Natural killer cell (primary cell): ENCODE data around the gene XXYLT1. TPM values are rescaled to one million over a fixed set of nuclear protein-coding genes. Genes with fewer than 3 reads are reported as not detected.

Experiments
- ATAC-seq, 3 donors: fragments of 150-1000 bp in 2 of 3; fragments of 200-7000 bp in 1 of 3; cut with Tn5 transposase; 1 replicate in 1 of 3; 2 replicates in 2 of 3; pipeline ENCODE4 v1.10.0; 2021; ENCODE audit warnings: mild to moderate bottlenecking in 2 of 3, moderate library complexity in 2 of 3
- DNase-seq, 2 donors: peaks; one replicate each; pipeline versions ENCODE4 v3.0.0 to v3.0.0-alpha.2; 2013 to 2021; ENCODE audit warnings: mixed read lengths in 1 of 2
- H3K27ac ChIP-seq: one replicate; pipeline ENCODE4 v1.5.1; 2013; ENCODE audit warnings: mild to moderate bottlenecking, low read length
- H3K27me3 ChIP-seq: one replicate; pipeline ENCODE4 v1.6.1; 2013; ENCODE audit warnings: low read length; ENCODE audit not compliant: control insufficient read depth, insufficient read depth
- H3K36me3 ChIP-seq: one replicate; pipeline ENCODE4 v1.6.1; 2013; ENCODE audit warnings: low read length; ENCODE audit not compliant: control insufficient read depth, insufficient read depth
- H3K4me1 ChIP-seq: one replicate; pipeline ENCODE4 v1.6.1; 2013; ENCODE audit warnings: low read length; ENCODE audit not compliant: control insufficient read depth, insufficient read depth
- H3K4me3 ChIP-seq: one replicate; pipeline ENCODE4 v1.5.1; 2013; ENCODE audit warnings: low read length
- H3K9me3 ChIP-seq: one replicate; pipeline ENCODE4 v1.6.1; 2013; ENCODE audit warnings: low read length; ENCODE audit not compliant: control insufficient read depth, insufficient read depth
- H3K27ac Mint-ChIP-seq, 2 donors: one replicate each; pipeline ENCODE4 v1.8.0; 2022; ENCODE audit warnings: mild to moderate bottlenecking in 2 of 2, mixed read lengths in 2 of 2, moderate library complexity in 1 of 2
- H3K27me3 Mint-ChIP-seq, 2 donors: one replicate each; pipeline ENCODE4 v1.8.0; 2022; ENCODE audit warnings: low read depth in 2 of 2, mixed read lengths in 2 of 2
- H3K36me3 Mint-ChIP-seq: one replicate; pipeline ENCODE4 v1.8.0; 2022; ENCODE audit warnings: mixed read lengths
- H3K4me1 Mint-ChIP-seq, 2 donors: one replicate each; pipeline ENCODE4 v1.8.0; 2022; ENCODE audit warnings: mixed read lengths in 2 of 2
- H3K4me3 Mint-ChIP-seq: one replicate; pipeline ENCODE4 v1.8.0; 2022; ENCODE audit warnings: mild to moderate bottlenecking, moderate library complexity, mixed read lengths
- H3K9me3 Mint-ChIP-seq, 2 donors: one replicate each; pipeline ENCODE4 v1.8.0; 2022; ENCODE audit warnings: mixed read lengths in 2 of 2
- CTCF ChIP-seq: fragments of 200-600 bp; IDR thresholded peaks from one replicate; pipeline ENCODE4 v1.8.0; 2022; ENCODE audit warnings: antibody characterized with exemption
- WGBS: methylation state at CpG from one replicate; pipeline ENCODE4 v1.1.7; 2013; ENCODE audit warnings: missing lambda C conversion rate; ENCODE audit not compliant: insufficient coverage; 5-methylcytosine and 5-hydroxymethylcytosine counted together
- intact Hi-C: fragments of 100-400 bp; cut with micrococcal nuclease; formaldehyde crosslinking; loops from one replicate; pipeline ENCODE4 v1.14.2; 2022
- total RNA-seq, 4 donors: library from RNA; stranded (reverse); fragments of 120-200 nt in 1 of 4; gene quantifications; one replicate each; pipeline versions ENCODE4 v1.2.3 to v1.2.4, GENCODE V29; 2013 to 2022

Gene XXYLT1
- total RNA-seq, 3 donors from 2014 or later (not counting 1 experiment from before 2014, with no cell fraction given) = 8.7 to 13.6 (median 10.2) TPM

- H3K9me3 Mint-ChIP-seq = no peaks in the 10 kb centered on the region
- Histone ChIP-seq H3K9me3 (no peaks in the 10 kb centered on the region), H3K27me3 (no peaks in the 10 kb centered on the region), H3K36me3 (no peaks in the 10 kb centered on the region), H3K4me1 (peaks cover 21% of the 10 kb centered on the region), H3K27ac (no peak overlapping the region), H3K4me3 (no peak overlapping the region)
- ATAC-seq (no peak), DNase-seq (peak in 1 of 2 donors; percentile 4)
- H3K27me3 Mint-ChIP-seq = no peaks in the 10 kb centered on the region
- WGBS = 94% methylated on average over 16 of the region's 16 CpGs
- H3K4me3 Mint-ChIP-seq = no peak overlapping the region
- no peak for TF ChIP-seq CTCF
- H3K4me1 Mint-ChIP-seq = peaks cover 16 to 35% of the 10 kb centered on the region in 2 donors
- intact Hi-C loops = no loop called here
- no peaks in the 10 kb centered on the region for H3K36me3 Mint-ChIP-seq
- H3K27ac Mint-ChIP-seq = no peak overlapping the region
Observed at GRCh38 chr3:195254454-195255175, 16.3 kb downstream of the XXYLT1 start.

GRCh38 chr3:195253923-195254432, 17.0 kb downstream of the XXYLT1 start:
- no peak overlapping the region for H3K27ac Mint-ChIP-seq
- no peak for ATAC-seq

GRCh38 chr3:195251336-195252065, 19.5 kb downstream of the XXYLT1 start:
- ATAC-seq = no peak
- Mint-ChIP-seq H3K27me3 (no peaks in the 10 kb centered on the region), H3K27ac (no peak overlapping the region), H3K9me3 (no peaks in the 10 kb centered on the region), H3K4me3 (no peak overlapping the region), H3K36me3 (no peaks in the 10 kb centered on the region), H3K4me1 (peaks cover 17 to 30% of the 10 kb centered on the region in 2 donors)
- DNase-seq = peak in 1 of 2 donors; percentile 12
- WGBS = 81% methylated on average over 13 of the region's 14 CpGs
- Histone ChIP-seq H3K4me3 (no peak overlapping the region), H3K9me3 (no peaks in the 10 kb centered on the region), H3K4me1 (peaks cover 12% of the 10 kb centered on the region), H3K27ac (no peak overlapping the region), H3K36me3 (no peaks in the 10 kb centered on the region), H3K27me3 (no peaks in the 10 kb centered on the region)
- intact Hi-C loops = no loop called here
- no peak for TF ChIP-seq CTCF

More at GRCh38 chr3:195253923-195254432, 17.0 kb downstream of the XXYLT1 start:
- H3K4me3 ChIP-seq = no peak overlapping the region
- peaks cover 16 to 35% of the 10 kb centered on the region in 2 donors for H3K4me1 Mint-ChIP-seq
- no peak for DNase-seq
- H3K27ac ChIP-seq = no peak overlapping the region
- H3K4me1 ChIP-seq = peaks cover 14% of the 10 kb centered on the region
- H3K27me3 Mint-ChIP-seq = no peaks in the 10 kb centered on the region
- H3K9me3 Mint-ChIP-seq = no peaks in the 10 kb centered on the region
- TF ChIP-seq CTCF = no peak
- H3K36me3 ChIP-seq = no peaks in the 10 kb centered on the region
- no peaks in the 10 kb centered on the region for H3K9me3 ChIP-seq
- 91% methylated on average over 7 of the region's 10 CpGs for WGBS
- H3K36me3 Mint-ChIP-seq = no peaks in the 10 kb centered on the region
- no peak overlapping the region for H3K4me3 Mint-ChIP-seq
- intact Hi-C loops = no loop called here
- H3K27me3 ChIP-seq = no peaks in the 10 kb centered on the region
